OCI-LY1 (cell line): ENCODE results near the gene HOXC6.

Experiments
- H2AFZ ChIP-seq: fragments of 200-600 bp; sonication (generic), shearing (Covaris generic); 2 replicates; pipeline ENCODE4 v1.6.0; 2014; ENCODE audit warnings: antibody characterized with exemption, mild to moderate bottlenecking, low read length
- H3F3A ChIP-seq: fragments of 200-600 bp; sonication (generic), shearing (Covaris generic); 2 replicates; pipeline ENCODE4 v1.6.0; 2014; ENCODE audit warnings: mild to moderate bottlenecking, antibody characterized with exemption, low read length, moderate library complexity; ENCODE audit not compliant: insufficient read depth
- H3K27ac ChIP-seq: fragments of 200-600 bp; sonication (generic); 2 replicates; pipeline ENCODE4 v1.5.1; 2014; ENCODE audit warnings: low read length, mixed run types, mild to moderate bottlenecking, low read depth; ENCODE audit not compliant: poor library complexity, severe bottlenecking
- H3K27me3 ChIP-seq: fragments of 200-600 bp; sonication (generic); 2 replicates; pipeline ENCODE4 v1.6.0; 2014; ENCODE audit warnings: antibody characterized with exemption, mild to moderate bottlenecking, low read length, moderate library complexity; ENCODE audit not compliant: insufficient read depth
- H3K36me3 ChIP-seq: fragments of 200-600 bp; sonication (generic); 2 replicates; pipeline ENCODE4 v1.6.1; 2014; ENCODE audit warnings: mild to moderate bottlenecking, antibody characterized with exemption, low read length, moderate library complexity, mixed read lengths; ENCODE audit not compliant: insufficient read depth
- H3K4me1 ChIP-seq: fragments of 200-600 bp; sonication (generic); 2 replicates; pipeline ENCODE4 v1.5.1; 2014; ENCODE audit warnings: mild to moderate bottlenecking, low read length, moderate library complexity; ENCODE audit not compliant: insufficient read depth, severe bottlenecking
- H3K4me2 ChIP-seq: fragments of 200-600 bp; sonication (generic), shearing (Covaris generic); 2 replicates; pipeline ENCODE4 v1.6.1; 2014; ENCODE audit warnings: low read length
- H3K4me3 ChIP-seq: fragments of 200-600 bp; sonication (generic); 2 replicates; pipeline ENCODE4 v1.5.1; 2014; ENCODE audit warnings: low read length, low read depth, mild to moderate bottlenecking, mixed read lengths; ENCODE audit not compliant: poor library complexity, severe bottlenecking
- H3K79me2 ChIP-seq: fragments of 200-600 bp; shearing (Covaris generic); 2 replicates; pipeline ENCODE4 v1.6.1; 2016; ENCODE audit warnings: mixed run types, low read length, mixed read lengths; ENCODE audit not compliant: insufficient read depth
- H3K9ac ChIP-seq: fragments of 200-600 bp; sonication (generic), shearing (Covaris generic); 2 replicates; pipeline ENCODE4 v1.6.1; 2014; ENCODE audit warnings: mild to moderate bottlenecking, low read length, mixed read lengths
- H3K9me2 ChIP-seq: fragments of 200-600 bp; sonication (generic), shearing (Covaris generic); 2 replicates; pipeline ENCODE4 v1.6.1; 2014; ENCODE audit warnings: low read depth, mild to moderate bottlenecking, low read length, mixed read lengths
- H3K9me3 ChIP-seq: fragments of 200-600 bp; shearing (Covaris generic); 2 replicates; pipeline ENCODE4 v1.6.1; 2014; ENCODE audit warnings: low read length, mixed read lengths
- H4K20me1 ChIP-seq: fragments of 200-600 bp; sonication (generic), shearing (Covaris generic); 2 replicates; pipeline ENCODE4 v1.6.0; 2016; ENCODE audit warnings: mild to moderate bottlenecking, low read length; ENCODE audit not compliant: insufficient read depth
- CTCF ChIP-seq: fragments of 200-600 bp; sonication (generic), shearing (Covaris generic); IDR thresholded peaks from 2 replicates; pipeline ENCODE4 v1.5.1; 2017; ENCODE audit warnings: mild to moderate bottlenecking, antibody characterized with exemption, low read length, moderate library complexity, mixed read lengths
- EZH2 ChIP-seq: fragments of 200-600 bp; sonication (generic), shearing (Covaris generic); IDR thresholded peaks from 2 replicates; pipeline ENCODE4 v1.8.0; 2017; ENCODE audit warnings: borderline replicate concordance, mixed run types, mild to moderate bottlenecking, antibody characterized with exemption, low read length, moderate library complexity, mixed read lengths

HOXC6 gene

GRCh38 chr12:54022960-54023884, 5.0 kb upstream of the HOXC6 start:
- H3K4me3 ChIP-seq: no peak overlapping the region

GRCh38 chr12:54024127-54024526, 4.1 kb upstream of the HOXC6 start:
- Histone ChIP-seq H3K9ac (no peak overlapping the region), H3F3A (no peaks in the 10 kb centered on the region), H2AFZ (no peak overlapping the region), H3K79me2 (no peaks in the 10 kb centered on the region), H3K4me1 (peaks cover 17% of the 10 kb centered on the region), H4K20me1 (no peaks in the 10 kb centered on the region), H3K9me3 (no peaks in the 10 kb centered on the region), H3K9me2 (no peaks in the 10 kb centered on the region), H3K27me3 (peaks cover 6% of the 10 kb centered on the region; the same call in 1 of the 2 replicates), H3K4me3 (no peak overlapping the region), H3K36me3 (no peaks in the 10 kb centered on the region), H3K27ac (no peak overlapping the region), H3K4me2 (no peak overlapping the region)
- no peak for TF ChIP-seq EZH2
- no peak for TF ChIP-seq CTCF

More at GRCh38 chr12:54022960-54023884, 5.0 kb upstream of the HOXC6 start:
- Histone ChIP-seq H4K20me1 (no peaks in the 10 kb centered on the region), H3K4me1 (peaks cover 25% of the 10 kb centered on the region), H3K9ac (no peak overlapping the region), H3K9me2 (no peaks in the 10 kb centered on the region), H2AFZ (no peak overlapping the region), H3K9me3 (no peaks in the 10 kb centered on the region), H3K27ac (no peak overlapping the region), H3K79me2 (no peaks in the 10 kb centered on the region), H3K27me3 (peaks cover 6% of the 10 kb centered on the region; the same call in 1 of the 2 replicates), H3K4me2 (no peak overlapping the region), H3K36me3 (no peaks in the 10 kb centered on the region), H3F3A (no peaks in the 10 kb centered on the region)
- TF ChIP-seq CTCF (no peak), EZH2 (no peak)

- H3K27me3 ChIP-seq: peaks cover 6% of the 10 kb centered on the region; the same call in 1 of the 2 replicates
- no peaks in the 10 kb centered on the region for H3K36me3 ChIP-seq
- H3K9me3 ChIP-seq: no peaks in the 10 kb centered on the region
- no peaks in the 10 kb centered on the region for H3F3A ChIP-seq
- TF ChIP-seq EZH2 (no peak), CTCF (no peak)
- no peaks in the 10 kb centered on the region for H3K9me2 ChIP-seq
- no peak overlapping the region for H3K27ac ChIP-seq
- no peak overlapping the region for H3K9ac ChIP-seq
- no peaks in the 10 kb centered on the region for H3K79me2 ChIP-seq
- no peak overlapping the region for H3K4me3 ChIP-seq
- H4K20me1 ChIP-seq: no peaks in the 10 kb centered on the region
- H3K4me2 ChIP-seq: no peak overlapping the region
- no peak overlapping the region for H2AFZ ChIP-seq
- H3K4me1 ChIP-seq: peaks cover 13% of the 10 kb centered on the region
These were observed 3.5 kb upstream of the HOXC6 start for GRCh38 chr12:54024581-54025305.
